Neural progenitor cell (in vitro differentiated cells): ENCODE data around the gene KRT15. TPM values are rescaled to one million over a fixed set of nuclear protein-coding genes. Genes with fewer than 3 reads are reported as not detected.
A peak's percentile ranks its signal among the peaks of the same experiment; 100 is the strongest.

Experiments
- DNase-seq: peaks from one replicate; pipeline ENCODE4 v3.0.0-alpha.2; 2016; ENCODE audit warnings: low spot score
- H2AFZ ChIP-seq: fragments of 200-600 bp; sonication (generic); replicated peaks from 2 replicates; pipeline ENCODE4 v1.6.1; 2016; ENCODE audit warnings: antibody characterized with exemption
- H3F3A ChIP-seq: fragments of 200-600 bp; sonication (generic); 2 replicates; pipeline ENCODE4 v1.6.1; 2016; ENCODE audit warnings: antibody characterized with exemption, low read depth
- H3K27ac ChIP-seq: fragments of 200-600 bp; sonication (generic); 2 replicates; pipeline ENCODE4 v1.5.1; 2016; ENCODE audit warnings: mild to moderate bottlenecking
- H3K27me3 ChIP-seq: fragments of 200-600 bp; sonication (generic); 2 replicates; pipeline ENCODE4 v1.6.1; 2016; ENCODE audit warnings: mild to moderate bottlenecking, moderate library complexity
- H3K36me3 ChIP-seq: fragments of 200-600 bp; sonication (generic); 2 replicates; pipeline ENCODE4 v1.5.1; 2016
- H3K4me1 ChIP-seq: fragments of 200-600 bp; sonication (generic); 2 replicates; pipeline ENCODE4 v1.6.1; 2016; ENCODE audit warnings: mixed run types
- H3K4me2 ChIP-seq: fragments of 200-600 bp; sonication (generic); 2 replicates; pipeline ENCODE4 v1.6.1; 2016
- H3K4me3 ChIP-seq: fragments of 200-600 bp; sonication (generic); 2 replicates; pipeline ENCODE4 v1.5.1; 2016
- H3K79me2 ChIP-seq: fragments of 200-600 bp; sonication (generic); 2 replicates; pipeline ENCODE4 v1.6.1; 2016; ENCODE audit warnings: low read depth
- H3K9ac ChIP-seq: fragments of 200-600 bp; sonication (generic); 2 replicates; pipeline ENCODE4 v1.6.1; 2016
- H3K9me3 ChIP-seq: fragments of 200-600 bp; sonication (generic); 2 replicates; pipeline ENCODE4 v1.5.1; 2016; ENCODE audit warnings: low read depth
- H4K20me1 ChIP-seq: fragments of 200-600 bp; sonication (generic); 2 replicates; pipeline ENCODE4 v1.6.1; 2016; ENCODE audit warnings: low read depth
- H3K27ac Mint-ChIP-seq: 3 replicates; pipeline ENCODE4 v1.8.0; 2021; ENCODE audit warnings: mixed read lengths
- H3K27me3 Mint-ChIP-seq: 2 replicates; pipeline ENCODE4 v1.8.0; 2022; ENCODE audit warnings: low read depth, mild to moderate bottlenecking, inconsistent platforms, moderate library complexity, mixed read lengths; ENCODE audit not compliant: insufficient read depth
- H3K36me3 Mint-ChIP-seq: 3 replicates; pipeline ENCODE4 v1.8.0; 2021; ENCODE audit warnings: mixed read lengths
- H3K4me1 Mint-ChIP-seq: 3 replicates; pipeline ENCODE4 v1.8.0; 2021; ENCODE audit warnings: mixed read lengths
- H3K4me3 Mint-ChIP-seq: 3 replicates; pipeline ENCODE4 v1.8.0; 2021; ENCODE audit warnings: mild to moderate bottlenecking, moderate library complexity, mixed read lengths
- H3K9me3 Mint-ChIP-seq: 3 replicates; pipeline ENCODE4 v1.8.0; 2020; ENCODE audit warnings: mixed read lengths
- EZH2 ChIP-seq: fragments of 200-600 bp; sonication (generic); IDR thresholded peaks from 2 replicates; pipeline ENCODE4 v1.6.1; 2017; ENCODE audit warnings: antibody characterized with exemption, mild to moderate bottlenecking, moderate library complexity
- EZH2phosphoT487 ChIP-seq: fragments of 200-600 bp; sonication (generic); IDR thresholded peaks from 2 replicates; pipeline ENCODE4 v1.6.1; 2017; ENCODE audit warnings: antibody characterized with exemption
- total RNA-seq: library from RNA; depleted of rRNA; stranded (reverse); fragments of >200 nt; gene quantifications from 2 replicates; pipeline ENCODE4 v1.2.3, GENCODE V29; 2015; ENCODE audit warnings: low replicate concordance
- TF ChIP-seq, protein P1 (sequence below): fragments of 200-600 bp; sonication (generic); IDR thresholded peaks from 2 replicates; pipeline ENCODE4 v1.5.1; 2017; ENCODE audit warnings: antibody characterized with exemption, mild to moderate bottlenecking

Gene KRT15
- total RNA-seq, 1 donor from 2014 or later = not detected

- peaks cover 8% of the 10 kb centered on the region for H3K79me2 ChIP-seq
- Mint-ChIP-seq H3K27ac (peak overlapping the region; percentile 47), H3K27me3 (peaks cover 18% of the 10 kb centered on the region), H3K36me3 (no peaks in the 10 kb centered on the region), H3K4me3 (no peak overlapping the region), H3K9me3 (peaks cover 2% of the 10 kb centered on the region), H3K4me1 (peaks cover 5% of the 10 kb centered on the region)
- TF ChIP-seq EZH2 (no peak), EZH2phosphoT487 (no peak)
- TF ChIP-seq, protein P1, sequence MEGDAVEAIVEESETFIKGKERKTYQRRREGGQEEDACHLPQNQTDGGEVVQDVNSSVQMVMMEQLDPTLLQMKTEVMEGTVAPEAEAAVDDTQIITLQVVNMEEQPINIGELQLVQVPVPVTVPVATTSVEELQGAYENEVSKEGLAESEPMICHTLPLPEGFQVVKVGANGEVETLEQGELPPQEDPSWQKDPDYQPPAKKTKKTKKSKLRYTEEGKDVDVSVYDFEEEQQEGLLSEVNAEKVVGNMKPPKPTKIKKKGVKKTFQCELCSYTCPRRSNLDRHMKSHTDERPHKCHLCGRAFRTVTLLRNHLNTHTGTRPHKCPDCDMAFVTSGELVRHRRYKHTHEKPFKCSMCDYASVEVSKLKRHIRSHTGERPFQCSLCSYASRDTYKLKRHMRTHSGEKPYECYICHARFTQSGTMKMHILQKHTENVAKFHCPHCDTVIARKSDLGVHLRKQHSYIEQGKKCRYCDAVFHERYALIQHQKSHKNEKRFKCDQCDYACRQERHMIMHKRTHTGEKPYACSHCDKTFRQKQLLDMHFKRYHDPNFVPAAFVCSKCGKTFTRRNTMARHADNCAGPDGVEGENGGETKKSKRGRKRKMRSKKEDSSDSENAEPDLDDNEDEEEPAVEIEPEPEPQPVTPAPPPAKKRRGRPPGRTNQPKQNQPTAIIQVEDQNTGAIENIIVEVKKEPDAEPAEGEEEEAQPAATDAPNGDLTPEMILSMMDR = no peak
- H3K4me1 ChIP-seq = peaks cover 8% of the 10 kb centered on the region
- H3K36me3 ChIP-seq = no peaks in the 10 kb centered on the region
- H3F3A ChIP-seq = peaks cover 31% of the 10 kb centered on the region
- no peak overlapping the region for H3K27ac ChIP-seq
- H3K4me3 ChIP-seq = no peak overlapping the region
- no peak overlapping the region for H3K9ac ChIP-seq
- no peaks in the 10 kb centered on the region for H3K9me3 ChIP-seq
- peaks cover 28% of the 10 kb centered on the region for H4K20me1 ChIP-seq
- no peak overlapping the region for H3K4me2 ChIP-seq
- no peaks in the 10 kb centered on the region for H3K27me3 ChIP-seq
- H2AFZ ChIP-seq = no peak overlapping the region
- no peak for DNase-seq
Measured at GRCh38 chr17:41520821-41521521, 2.3 kb upstream of the KRT15 start.

GRCh38 chr17:41519501-41520224 is 973 bp upstream of the KRT15 start:
- H3K27ac Mint-ChIP-seq = no peak overlapping the region
- H3K9me3 ChIP-seq = no peaks in the 10 kb centered on the region

GRCh38 chr17:41518031-41518430 is 659 bp downstream of the KRT15 start:
- Mint-ChIP-seq H3K27ac (no peak overlapping the region), H3K27me3 (peaks cover 15% of the 10 kb centered on the region), H3K36me3 (no peaks in the 10 kb centered on the region), H3K9me3 (no peaks in the 10 kb centered on the region), H3K4me1 (peaks cover 5% of the 10 kb centered on the region), H3K4me3 (no peak overlapping the region)
- H3F3A ChIP-seq = peaks cover 18% of the 10 kb centered on the region
- no peak overlapping the region for H2AFZ ChIP-seq
- no peaks in the 10 kb centered on the region for H3K27me3 ChIP-seq
- H3K4me1 ChIP-seq = peaks cover 8% of the 10 kb centered on the region
- no peaks in the 10 kb centered on the region for H3K36me3 ChIP-seq
- DNase-seq = no peak
- H3K9me3 ChIP-seq = no peaks in the 10 kb centered on the region
- H4K20me1 ChIP-seq = peaks cover 7% of the 10 kb centered on the region
- H3K4me3 ChIP-seq = no peak overlapping the region
- no peak overlapping the region for H3K27ac ChIP-seq
- H3K9ac ChIP-seq = no peak overlapping the region
- no peaks in the 10 kb centered on the region for H3K79me2 ChIP-seq
- TF ChIP-seq EZH2 (no peak), EZH2phosphoT487 (no peak)
- TF ChIP-seq, protein P1 = no peak
- no peak overlapping the region for H3K4me2 ChIP-seq

More at GRCh38 chr17:41519501-41520224, 973 bp upstream of the KRT15 start:
- DNase-seq = no peak
- H3K79me2 ChIP-seq = no peaks in the 10 kb centered on the region
- H3K4me1 Mint-ChIP-seq = peaks cover 5% of the 10 kb centered on the region
- no peak overlapping the region for H3K4me3 Mint-ChIP-seq
- no peaks in the 10 kb centered on the region for H3K27me3 ChIP-seq
- H3K4me2 ChIP-seq = no peak overlapping the region
- peaks cover 16% of the 10 kb centered on the region for H4K20me1 ChIP-seq
- peaks cover 8% of the 10 kb centered on the region for H3K4me1 ChIP-seq
- H2AFZ ChIP-seq = no peak overlapping the region
- no peak overlapping the region for H3K9ac ChIP-seq
- H3K27ac ChIP-seq = no peak overlapping the region
- no peaks in the 10 kb centered on the region for H3K36me3 Mint-ChIP-seq
- H3K9me3 Mint-ChIP-seq = no peaks in the 10 kb centered on the region
- H3F3A ChIP-seq = peaks cover 31% of the 10 kb centered on the region
- H3K36me3 ChIP-seq = no peaks in the 10 kb centered on the region
- no peak overlapping the region for H3K4me3 ChIP-seq
- no peak for TF ChIP-seq EZH2
- TF ChIP-seq EZH2phosphoT487 = no peak
- TF ChIP-seq, protein P1 = no peak
- peaks cover 14% of the 10 kb centered on the region for H3K27me3 Mint-ChIP-seq
